GM23248 (cell line): Measurements from ENCODE around the gene CDK5. TPM values are rescaled to one million over a fixed set of nuclear protein-coding genes. Genes with fewer than 3 reads are reported as not detected.

Experiments used
- DNase-seq: peaks from one replicate; pipeline ENCODE4 v3.0.0-alpha.2; 2015
- H2AFZ ChIP-seq: fragments of 200-600 bp; sonication (generic); 2 replicates; pipeline ENCODE4 v1.6.1; 2016; ENCODE audit warnings: antibody characterized with exemption
- H3F3A ChIP-seq: fragments of 200-600 bp; sonication (generic); 2 replicates; pipeline ENCODE4 v1.6.1; 2016; ENCODE audit warnings: mild to moderate bottlenecking, antibody characterized with exemption, mixed run types; ENCODE audit not compliant: insufficient read depth
- H3K27ac ChIP-seq: fragments of 200-600 bp; sonication (generic); 2 replicates; pipeline ENCODE4 v1.5.1; 2016; ENCODE audit warnings: mild to moderate bottlenecking
- H3K27me3 ChIP-seq: fragments of 200-600 bp; sonication (generic); replicated peaks from 2 replicates; pipeline ENCODE4 v1.6.1; 2016; ENCODE audit warnings: mild to moderate bottlenecking; ENCODE audit not compliant: insufficient read depth
- H3K36me3 ChIP-seq: fragments of 200-600 bp; sonication (generic); 2 replicates; pipeline ENCODE4 v1.6.1; 2016; ENCODE audit warnings: low read depth, mild to moderate bottlenecking
- H3K4me1 ChIP-seq: fragments of 200-600 bp; sonication (generic); 2 replicates; pipeline ENCODE4 v1.6.1; 2016; ENCODE audit warnings: mild to moderate bottlenecking; ENCODE audit not compliant: insufficient read depth
- H3K4me2 ChIP-seq: fragments of 200-600 bp; sonication (generic); one replicate; pipeline ENCODE4 v1.6.1; 2016; ENCODE audit warnings: mild to moderate bottlenecking; ENCODE audit not compliant: unreplicated experiment
- H3K4me3 ChIP-seq: fragments of 200-600 bp; sonication (generic); 2 replicates; pipeline ENCODE4 v1.5.1; 2016; ENCODE audit warnings: mild to moderate bottlenecking
- H3K79me2 ChIP-seq: fragments of 200-600 bp; sonication (generic); 2 replicates; pipeline ENCODE4 v1.6.1; 2016; ENCODE audit warnings: mild to moderate bottlenecking; ENCODE audit not compliant: insufficient read depth
- H3K9ac ChIP-seq: fragments of 200-600 bp; sonication (generic); 2 replicates; pipeline ENCODE4 v1.6.1; 2016; ENCODE audit warnings: mild to moderate bottlenecking
- H3K9me2 ChIP-seq: fragments of 200-600 bp; sonication (generic); 2 replicates; pipeline ENCODE4 v1.6.1; 2016; ENCODE audit warnings: mixed run types, mild to moderate bottlenecking, moderate library complexity; ENCODE audit not compliant: insufficient read depth
- H3K9me3 ChIP-seq: fragments of 200-600 bp; sonication (generic); one replicate; pipeline ENCODE4 v1.6.1; 2017; ENCODE audit warnings: low read depth
- H4K20me1 ChIP-seq: fragments of 200-600 bp; sonication (generic); 2 replicates; pipeline ENCODE4 v1.6.0; 2016; ENCODE audit not compliant: insufficient read depth
- EZH2 ChIP-seq: fragments of 200-600 bp; sonication (generic); IDR thresholded peaks from 2 replicates; pipeline ENCODE4 v1.6.1; 2018; ENCODE audit warnings: antibody characterized with exemption, mild to moderate bottlenecking; ENCODE audit not compliant: insufficient read depth, poor library complexity, severe bottlenecking
- EZH2phosphoT487 ChIP-seq: fragments of 200-600 bp; sonication (generic); IDR thresholded peaks from 2 replicates; pipeline ENCODE4 v1.6.1; 2018; ENCODE audit warnings: antibody characterized with exemption, moderate library complexity, mild to moderate bottlenecking, low read depth; ENCODE audit not compliant: insufficient read depth
- WGBS, 2 experiments: methylation state at CpG; one replicate each; pipeline ENCODE4 v1.1.6; 2015 to 2017; ENCODE audit warnings: low lambda C conversion rate in 2 of 2, low coverage in 1 of 2; ENCODE audit errors: missing lambda C conversion rate in 2 of 2; 5-methylcytosine and 5-hydroxymethylcytosine counted together
- in situ Hi-C: fragments of 300-500 bp; cut with MboI; formaldehyde crosslinking; loops from 2 replicates; pipeline ENCODE4 v1.15.0; 2020
- polyA plus RNA-seq: library from polyadenylated mRNA; unstranded; fragments of >200 nt; fragmentation: Nextera tagmentation; extraction: Ambion mirVana; gene quantifications from 2 replicates; pipeline ENCODE4 v1.2.1, GENCODE V29; 2016
- total RNA-seq: library from RNA; depleted of rRNA; stranded (reverse); fragments of >200 nt; shearing (Covaris generic); gene quantifications from 2 replicates; pipeline ENCODE4 v1.2.3, GENCODE V29; 2014

The CDK5 gene
- total and polyA plus RNA-seq, 2 experiments from 2014 or later = 27.6 to 27.7 TPM

GRCh38 chr7:151095123-151095797, 37.6 kb upstream of the CDK5 start:
- Histone ChIP-seq H3F3A (peaks cover 20% of the 10 kb centered on the region), H3K4me1 (no peaks in the 10 kb centered on the region), H2AFZ (no peak overlapping the region), H3K27ac (peak overlapping the region; percentile 57), H3K9ac (peak overlapping the region; percentile 35; the same call in 1 of the 2 replicates), H3K4me3 (no peak overlapping the region), H3K79me2 (peaks cover 100% of the 10 kb centered on the region), H3K36me3 (no peaks in the 10 kb centered on the region), H3K4me2 (no peak overlapping the region), H3K27me3 (no peaks in the 10 kb centered on the region), H3K9me3 (no peaks in the 10 kb centered on the region), H4K20me1 (peaks cover 17% of the 10 kb centered on the region), H3K9me2 (no peaks in the 10 kb centered on the region)
- in situ Hi-C loops = no loop called here
- no peak for DNase-seq
- WGBS, 2 experiments = 69 to 72% methylated on average over 10 of the region's 10 CpGs
- TF ChIP-seq EZH2phosphoT487 (no peak), EZH2 (no peak)

GRCh38 chr7:151094675-151095074, 37.0 kb upstream of the CDK5 start:
- H3K4me1 ChIP-seq = peaks cover 3% of the 10 kb centered on the region
- no peaks in the 10 kb centered on the region for H3K9me2 ChIP-seq
- in situ Hi-C loops = no loop called here
- H3K36me3 ChIP-seq = no peaks in the 10 kb centered on the region
- no peak overlapping the region for H3K4me3 ChIP-seq
- peaks cover 100% of the 10 kb centered on the region for H3K79me2 ChIP-seq
- H3K27ac ChIP-seq = peak overlapping the region; percentile 57
- H3F3A ChIP-seq = peaks cover 22% of the 10 kb centered on the region
- DNase-seq = peak; percentile 68
- H3K9me3 ChIP-seq = no peaks in the 10 kb centered on the region
- 76 to 80% methylated on average over 5 of the region's 5 CpGs for WGBS, 2 experiments
- no peak overlapping the region for H3K4me2 ChIP-seq
- TF ChIP-seq EZH2 (no peak), EZH2phosphoT487 (no peak)
- H3K27me3 ChIP-seq = no peaks in the 10 kb centered on the region
- peaks cover 15% of the 10 kb centered on the region for H4K20me1 ChIP-seq
- H2AFZ ChIP-seq = no peak overlapping the region
- no peak overlapping the region for H3K9ac ChIP-seq

- no peak overlapping the region for H3K4me2 ChIP-seq
- WGBS, 2 experiments = 85 to 88% methylated on average over 6 of the region's 6 CpGs
- peaks cover 100% of the 10 kb centered on the region for H3K79me2 ChIP-seq
- H3K27ac ChIP-seq = no peak overlapping the region
- H3F3A ChIP-seq = peaks cover 31% of the 10 kb centered on the region
- no peaks in the 10 kb centered on the region for H3K9me3 ChIP-seq
- H2AFZ ChIP-seq = no peak overlapping the region
- H3K4me3 ChIP-seq = no peak overlapping the region
- H4K20me1 ChIP-seq = peaks cover 11% of the 10 kb centered on the region
- no peaks in the 10 kb centered on the region for H3K27me3 ChIP-seq
- H3K4me1 ChIP-seq = peaks cover 12% of the 10 kb centered on the region
- no peaks in the 10 kb centered on the region for H3K9me2 ChIP-seq
- no peak overlapping the region for H3K9ac ChIP-seq
- no peak for TF ChIP-seq EZH2
- TF ChIP-seq EZH2phosphoT487 = no peak
- in situ Hi-C loops = no loop called here
- H3K36me3 ChIP-seq = no peaks in the 10 kb centered on the region
- DNase-seq = no peak
Measured at GRCh38 chr7:151093748-151094147, 36.1 kb upstream of the CDK5 start.

- 94 to 95% methylated on average over 14 of the region's 14 CpGs for WGBS, 2 experiments
- Histone ChIP-seq H3F3A (peaks cover 40% of the 10 kb centered on the region), H3K9ac (no peak overlapping the region), H3K4me2 (no peak overlapping the region), H3K9me3 (no peaks in the 10 kb centered on the region), H3K27ac (no peak overlapping the region), H2AFZ (no peak overlapping the region), H3K36me3 (no peaks in the 10 kb centered on the region), H3K4me1 (peaks cover 23% of the 10 kb centered on the region), H3K4me3 (no peak overlapping the region), H3K9me2 (no peaks in the 10 kb centered on the region), H3K79me2 (peaks cover 99% of the 10 kb centered on the region), H4K20me1 (peaks cover 8% of the 10 kb centered on the region), H3K27me3 (no peaks in the 10 kb centered on the region)
- DNase-seq = no peak
- in situ Hi-C loops = no loop called here
- no peak for TF ChIP-seq EZH2phosphoT487
- no peak for TF ChIP-seq EZH2
Measured at GRCh38 chr7:151091988-151092387, 34.3 kb upstream of the CDK5 start.
